AG09319 (cell line): ENCODE data around the gene NR1D1.

Experiments used
- DNase-seq: peaks from one replicate; pipeline ENCODE4 v3.0.0-alpha.2; 2010; ENCODE audit warnings: low read depth; ENCODE audit errors: extremely low read depth
- CTCF ChIP-seq: IDR thresholded peaks from 2 replicates; pipeline ENCODE4 v1.5.1; 2011; ENCODE audit warnings: low read depth, mild to moderate bottlenecking, inconsistent platforms, low read length, moderate library complexity

Gene NR1D1

GRCh38 chr17:40062329-40063186 lies 37.8 kb downstream of the NR1D1 start, which contains the start of gene THRA:
Gene THRA, plus strand, starts transcription at chr17:40062965. Its CDS starts 11,524 bp downstream, at chr17:40074489.
- TF ChIP-seq CTCF, result no peak
- DNase-seq, result no peak

DNA sequence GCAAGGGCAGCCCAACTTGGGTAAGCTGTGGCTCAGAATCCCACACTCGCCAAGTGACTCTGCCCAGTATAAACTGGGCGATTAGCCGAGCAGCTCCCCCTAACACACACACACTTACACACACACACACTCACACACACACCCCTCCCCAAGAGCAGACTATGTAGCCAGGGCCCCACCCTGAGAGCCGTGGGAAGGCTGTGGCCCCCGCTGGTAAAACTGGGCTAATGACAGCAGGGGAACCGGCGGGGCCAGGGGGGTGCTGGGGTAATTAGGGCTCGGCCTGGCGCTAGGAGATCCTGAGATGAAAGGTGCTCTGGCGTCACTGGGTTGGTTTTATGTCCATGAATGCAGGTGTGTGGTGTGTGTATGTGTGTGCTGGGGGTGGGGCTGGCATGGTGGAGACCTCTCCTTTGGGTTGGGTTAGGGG lies 38.8 kb downstream of the NR1D1 start:
- DNase-seq, result no peak

DNA sequence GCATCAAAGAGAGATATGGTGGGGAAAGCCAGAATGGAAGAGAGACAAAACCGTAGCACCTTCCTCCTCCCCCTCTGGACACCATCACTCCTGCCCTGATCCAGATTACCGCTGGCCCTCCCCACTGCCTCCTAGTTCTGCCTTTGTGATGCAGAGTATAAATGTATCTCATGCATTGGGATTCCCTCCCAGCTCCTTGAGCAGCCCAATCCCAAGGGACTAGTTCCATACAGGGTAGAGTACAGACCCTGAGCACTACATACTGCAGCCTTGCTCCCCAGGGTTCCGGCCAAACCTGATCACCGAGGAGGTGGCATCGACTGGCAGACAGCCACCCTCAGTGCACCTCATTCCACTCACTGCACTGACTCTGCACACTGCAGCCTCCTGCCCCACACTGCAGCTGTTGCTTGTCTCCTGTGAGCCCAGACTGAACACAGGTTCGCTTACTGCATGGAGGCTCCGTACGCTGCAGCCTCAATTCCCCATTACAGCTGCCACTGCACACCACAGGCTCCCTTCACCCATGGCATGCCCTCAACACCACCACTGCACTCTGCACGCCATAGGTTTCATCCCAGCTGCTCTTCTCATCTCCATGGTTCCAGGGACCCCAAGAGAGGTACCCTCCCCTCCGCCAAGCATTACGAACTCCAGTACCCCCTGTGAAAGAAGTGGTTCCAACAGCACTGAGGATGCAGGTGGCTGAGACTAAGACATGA lies 39.3 kb downstream of the NR1D1 start:
- TF ChIP-seq CTCF, result no peak
- DNase-seq, result no peak

More for the DNA sequence above, 38.8 kb downstream of the NR1D1 start:
- TF ChIP-seq CTCF, result no peak

- no peak for TF ChIP-seq CTCF
- no peak for DNase-seq
Observed at GRCh38 chr17:40059729-40060475, 40.5 kb downstream of the NR1D1 start.

DNA sequence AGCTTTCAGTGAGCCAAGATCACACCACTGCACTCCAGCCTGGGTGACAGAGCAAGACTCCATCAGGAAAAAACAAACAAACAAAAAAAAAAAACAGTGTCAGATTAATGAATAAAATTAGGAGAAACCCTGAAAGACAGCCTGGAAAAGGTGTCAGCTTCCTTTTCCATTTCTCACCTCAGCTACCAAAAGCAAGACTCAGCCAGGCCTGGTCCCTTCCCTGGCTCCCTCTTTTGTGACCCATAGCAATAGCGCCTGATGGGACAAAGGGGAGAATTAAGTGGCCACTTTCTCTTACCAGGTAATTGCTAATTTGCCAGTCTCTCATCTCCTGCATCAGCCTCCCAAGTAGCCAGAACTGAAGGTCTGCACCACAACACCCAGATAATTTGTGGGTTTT lies 41.5 kb downstream of the NR1D1 start:
- no peak for TF ChIP-seq CTCF
- no peak for DNase-seq

- no peak for TF ChIP-seq CTCF
Observed at GRCh38 chr17:40058186-40058784, 42.1 kb downstream of the NR1D1 start.

More at GRCh38 chr17:40058186-40058784, 42.1 kb downstream of the NR1D1 start:
- DNase-seq, result no peak
